GM13977 (cell line): ENCODE results near the gene POU2F3.

Source experiments
- DNase-seq: peaks from one replicate; pipeline ENCODE4 v3.0.0; 2012; ENCODE audit warnings: low spot score
- CTCF ChIP-seq: IDR thresholded peaks from 2 replicates; pipeline ENCODE4 v1.5.1; 2012; ENCODE audit warnings: mild to moderate bottlenecking, control low read depth; ENCODE audit not compliant: insufficient read depth; ENCODE audit errors: extremely low read depth, missing control alignments
- in situ Hi-C: fragments of 300-500 bp; cut with MboI; formaldehyde crosslinking; loops from one replicate; pipeline ENCODE4 v1.12.0; 2022; ENCODE audit warnings: low sequenced_read_pairs, low pct_unique_long_range_greater_than_20kb, mixed read lengths, inconsistent platforms; ENCODE audit not compliant: unreplicated experiment

POU2F3 gene

GRCh38 chr11:120214581-120214980 is 25.4 kb upstream of the POU2F3 start:
- in situ Hi-C loops, result no loop called here
- no peak for TF ChIP-seq CTCF
- no peak for DNase-seq

- DNase-seq, result no peak
- in situ Hi-C loops, result no loop called here
- TF ChIP-seq CTCF, result no peak
Measured at GRCh38 chr11:120215634-120216033, 24.3 kb upstream of the POU2F3 start.

DNA sequence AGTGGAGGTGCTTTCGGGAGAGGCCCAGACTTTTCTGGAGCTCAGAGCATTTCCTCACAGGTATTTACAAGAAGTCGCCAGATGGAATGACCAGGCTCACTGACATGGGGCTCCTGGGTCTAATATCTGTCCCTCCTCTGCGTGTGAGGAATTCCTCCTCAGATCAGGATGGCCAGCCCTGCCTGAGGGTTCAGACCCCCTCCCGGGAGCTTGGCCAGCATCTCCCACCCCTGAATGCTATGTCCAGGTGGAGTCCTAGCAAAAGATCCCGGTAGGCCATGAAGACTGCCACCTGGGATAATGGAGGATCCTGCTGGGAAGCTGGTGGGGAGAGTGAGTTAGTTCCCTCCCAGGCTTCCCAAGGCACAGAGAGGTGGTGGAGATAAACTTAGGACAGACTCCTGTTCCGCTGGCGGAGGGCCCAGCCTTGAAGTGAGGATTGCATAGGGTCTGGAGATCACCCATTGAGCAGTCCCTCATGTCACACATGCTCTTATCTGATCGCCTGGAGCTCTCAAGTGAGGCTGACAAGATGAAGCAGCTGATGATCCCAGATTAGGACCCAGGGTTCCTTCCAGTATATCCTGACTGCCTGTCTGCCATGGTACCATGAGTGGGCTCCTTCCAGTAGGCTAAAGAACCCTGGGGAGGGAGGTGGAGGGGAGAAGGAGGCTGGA is 23.4 kb upstream of the POU2F3 start:
- in situ Hi-C loops, result no loop called here
- TF ChIP-seq CTCF, result no peak

DNA sequence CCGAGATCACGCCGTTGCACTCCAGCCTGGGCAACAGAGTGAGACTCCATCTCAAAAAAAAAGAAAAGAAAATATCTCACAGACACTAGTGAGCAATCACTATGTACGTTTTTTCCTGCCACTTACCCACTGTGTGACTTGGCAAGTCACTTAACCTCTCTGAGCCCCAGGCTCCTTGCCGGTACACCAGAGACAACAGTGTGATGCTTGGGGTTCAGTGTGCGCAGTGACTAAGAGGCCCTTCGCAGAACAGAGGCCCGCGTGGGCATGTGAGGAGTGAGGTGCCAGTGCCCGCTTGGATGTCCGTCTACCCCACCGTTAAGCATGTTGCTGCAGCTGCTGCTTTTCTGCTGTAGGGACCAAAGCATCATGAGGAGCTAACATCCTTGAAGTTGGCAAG is 22.4 kb upstream of the POU2F3 start:
- no peak for TF ChIP-seq CTCF
- in situ Hi-C loops, result no loop called here
- no peak for DNase-seq

More for the DNA sequence above, 23.4 kb upstream of the POU2F3 start:
- DNase-seq, result no peak

GRCh38 chr11:120217941-120218694 is 21.8 kb upstream of the POU2F3 start:
- in situ Hi-C loops, result no loop called here
- no peak for DNase-seq
- TF ChIP-seq CTCF, result no peak

GRCh38 chr11:120218695-120219033 is 21.3 kb upstream of the POU2F3 start:
- no peak for DNase-seq
- in situ Hi-C loops, result no loop called here
- no peak for TF ChIP-seq CTCF
